GM08714 (cell line): ENCODE data around the gene MAGEA6.
"Not testable (repeated sequence)": the region's sequence is repeated elsewhere in the genome, so short reads cannot be mapped to it uniquely, and the experiment has no call there.

Experiments used
- H3K4me3 ChIP-seq: fragments of 200-500 bp; sonication (Bioruptor generic); 2 replicates; pipeline ENCODE4 v1.5.1; 2014; ENCODE audit warnings: mild to moderate bottlenecking, low read length, inconsistent platforms
- ZNF274 ChIP-seq: IDR thresholded peaks from 2 replicates; pipeline ENCODE4 v1.6.1; 2012; ENCODE audit warnings: mild to moderate bottlenecking, low read depth, low read length

Gene MAGEA6, protein sequence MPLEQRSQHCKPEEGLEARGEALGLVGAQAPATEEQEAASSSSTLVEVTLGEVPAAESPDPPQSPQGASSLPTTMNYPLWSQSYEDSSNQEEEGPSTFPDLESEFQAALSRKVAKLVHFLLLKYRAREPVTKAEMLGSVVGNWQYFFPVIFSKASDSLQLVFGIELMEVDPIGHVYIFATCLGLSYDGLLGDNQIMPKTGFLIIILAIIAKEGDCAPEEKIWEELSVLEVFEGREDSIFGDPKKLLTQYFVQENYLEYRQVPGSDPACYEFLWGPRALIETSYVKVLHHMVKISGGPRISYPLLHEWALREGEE

DNA sequence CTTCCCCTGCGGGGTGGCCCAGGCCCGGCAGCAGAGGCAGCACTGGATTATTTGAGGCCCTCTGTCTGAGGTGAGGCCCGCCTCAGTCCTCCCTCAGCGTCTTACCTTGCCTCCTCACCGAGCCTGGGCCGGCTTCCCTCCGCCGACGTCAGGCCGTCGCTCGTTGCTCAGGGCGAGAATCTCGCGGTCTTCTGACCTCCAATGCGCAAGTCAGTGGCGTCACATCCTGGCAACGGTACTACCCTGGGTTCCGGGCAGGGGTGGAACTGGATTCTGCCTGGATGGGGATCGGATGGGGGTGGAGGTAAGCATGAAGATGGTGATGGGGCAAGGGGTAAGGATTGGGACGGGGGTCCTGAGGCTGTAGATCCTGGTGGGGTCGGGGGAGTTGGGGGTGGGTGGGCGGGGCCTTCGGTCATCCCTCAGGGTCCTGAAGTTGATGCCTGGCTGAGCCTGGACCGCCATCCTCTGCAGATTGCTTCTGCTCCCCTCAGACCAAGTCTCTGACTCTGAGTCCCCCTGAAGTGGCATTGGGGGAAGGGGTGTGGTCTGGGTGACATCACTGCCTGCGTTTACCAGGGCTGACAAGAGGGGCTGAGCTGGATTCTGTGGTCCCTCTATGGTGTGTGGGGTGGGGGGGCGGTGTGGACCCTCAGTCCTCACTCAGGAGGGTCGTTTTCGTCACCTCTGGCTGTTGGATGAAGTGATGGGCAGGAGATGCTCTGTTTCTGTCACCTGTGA is at the start of gene MAGEA6:
TSS of gene MAGEA6 (minus strand) at position 141 of the 741 bp plus-strand sequence. CDS start 2,039 bp downstream, outside the sequence.
- H3K4me3 ChIP-seq = not testable (repeated sequence)

DNA sequence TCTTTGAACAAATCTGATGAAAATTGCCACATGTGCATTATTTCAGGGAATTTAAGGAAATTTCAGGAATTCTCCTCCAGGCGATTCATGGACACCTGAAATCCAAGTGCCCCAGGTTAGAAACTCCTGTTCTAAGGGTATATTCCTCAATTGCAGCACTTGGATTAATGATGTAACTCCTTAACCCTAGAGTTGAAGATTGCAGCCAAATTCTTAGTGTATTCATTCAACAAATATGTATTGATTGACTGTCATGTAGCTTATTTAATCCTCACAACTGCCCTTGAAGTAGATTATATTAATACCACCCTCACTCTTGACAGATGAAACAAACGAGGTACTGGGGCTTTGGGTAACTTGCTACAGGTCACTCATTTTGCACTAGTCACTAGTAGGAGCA is 49.8 kb upstream of the MAGEA6 start:
- TF ChIP-seq ZNF274 = no peak
- H3K4me3 ChIP-seq = no peak overlapping the region

DNA sequence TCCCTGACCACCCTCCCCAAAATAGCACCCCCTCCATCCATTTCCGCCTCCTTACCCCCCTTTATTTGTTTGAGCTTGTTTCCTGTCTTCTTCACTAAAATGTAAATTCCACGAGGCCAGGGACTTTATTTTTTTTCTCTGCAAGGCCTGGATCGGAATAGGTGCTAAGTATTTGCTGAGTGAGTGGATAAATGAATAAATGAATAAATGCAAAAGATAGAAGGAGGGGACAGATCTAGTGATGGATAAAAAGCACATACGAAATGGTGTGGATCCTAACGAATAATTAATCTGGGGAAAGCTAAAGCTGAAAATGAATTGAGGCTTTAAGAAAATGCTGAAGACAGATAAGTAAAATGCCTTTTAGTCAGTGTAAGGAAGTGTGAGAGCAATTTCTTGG is 48.9 kb upstream of the MAGEA6 start:
- no peak overlapping the region for H3K4me3 ChIP-seq
- no peak for TF ChIP-seq ZNF274

DNA sequence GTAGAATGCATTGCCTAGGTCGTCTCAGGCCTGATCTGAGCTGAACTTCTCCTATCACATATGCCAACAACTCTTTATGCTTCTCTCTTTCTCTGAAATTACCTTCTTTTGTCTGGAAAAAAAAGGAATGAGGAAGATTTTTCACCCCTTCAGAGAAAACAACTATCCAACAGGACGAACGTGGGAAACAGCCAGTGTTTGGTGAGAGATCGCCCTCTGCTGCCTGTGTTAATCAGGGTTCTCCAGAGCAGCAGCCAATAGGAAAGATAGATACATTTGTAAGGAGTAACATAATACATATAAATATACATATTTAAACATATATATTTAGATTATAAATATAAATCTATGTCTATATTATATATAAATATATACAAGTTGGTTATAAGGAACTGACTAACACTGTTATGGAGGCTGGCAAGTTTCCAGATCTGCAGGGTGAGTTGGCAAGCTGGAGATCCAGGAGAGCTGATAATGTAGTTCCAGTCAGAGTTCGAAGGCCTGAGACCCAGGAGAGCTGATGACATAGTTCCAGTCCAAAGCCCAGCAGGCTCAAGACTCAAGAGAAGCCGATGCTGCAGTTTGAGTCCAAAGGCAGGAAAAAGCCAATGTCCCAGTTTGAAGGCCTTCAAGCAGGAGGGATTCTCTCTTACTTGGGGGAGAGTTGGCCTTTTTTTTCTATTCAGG is 47.7 kb upstream of the MAGEA6 start:
- TF ChIP-seq ZNF274 = no peak
- no peak overlapping the region for H3K4me3 ChIP-seq

DNA sequence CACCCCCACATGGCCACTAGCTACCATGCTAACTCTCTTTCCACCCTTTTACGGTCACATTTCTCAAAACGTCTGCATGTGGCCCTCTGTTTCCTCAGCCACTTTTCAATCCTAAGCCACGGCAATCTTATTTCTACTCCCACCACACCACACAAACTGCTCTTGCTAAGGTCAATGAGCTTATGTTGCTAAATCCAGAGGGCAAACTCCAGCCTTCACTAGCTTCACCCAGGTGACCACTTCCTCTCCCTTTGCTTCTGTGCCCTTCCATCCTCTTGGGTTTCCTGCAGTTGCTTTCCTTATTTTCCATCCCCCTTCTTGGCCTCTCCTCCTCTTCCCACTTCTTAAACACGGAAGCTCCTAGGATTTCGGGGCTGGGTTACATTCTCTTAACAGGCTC is 44.6 kb upstream of the MAGEA6 start:
- no peak overlapping the region for H3K4me3 ChIP-seq
- no peak for TF ChIP-seq ZNF274

DNA sequence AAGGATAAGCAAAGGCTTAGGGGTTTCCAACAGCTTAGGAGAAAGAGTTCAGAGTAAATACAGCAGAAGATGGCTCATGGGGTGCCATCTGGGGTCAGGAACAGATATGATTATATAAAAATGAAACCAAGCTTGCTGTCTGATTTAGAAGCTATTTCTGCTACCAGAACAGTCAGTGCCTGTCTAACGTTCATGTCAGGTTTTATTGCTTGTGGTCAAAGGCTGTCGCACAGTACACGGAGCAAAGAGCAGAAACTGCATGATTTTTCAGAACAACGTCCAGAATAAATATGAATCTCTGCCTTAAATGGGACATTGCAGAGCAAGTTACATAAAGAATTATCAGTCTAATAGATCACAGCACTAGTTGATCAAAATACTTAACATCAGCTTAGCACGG is 43.7 kb upstream of the MAGEA6 start:
- no peak for TF ChIP-seq ZNF274
- no peak overlapping the region for H3K4me3 ChIP-seq

DNA sequence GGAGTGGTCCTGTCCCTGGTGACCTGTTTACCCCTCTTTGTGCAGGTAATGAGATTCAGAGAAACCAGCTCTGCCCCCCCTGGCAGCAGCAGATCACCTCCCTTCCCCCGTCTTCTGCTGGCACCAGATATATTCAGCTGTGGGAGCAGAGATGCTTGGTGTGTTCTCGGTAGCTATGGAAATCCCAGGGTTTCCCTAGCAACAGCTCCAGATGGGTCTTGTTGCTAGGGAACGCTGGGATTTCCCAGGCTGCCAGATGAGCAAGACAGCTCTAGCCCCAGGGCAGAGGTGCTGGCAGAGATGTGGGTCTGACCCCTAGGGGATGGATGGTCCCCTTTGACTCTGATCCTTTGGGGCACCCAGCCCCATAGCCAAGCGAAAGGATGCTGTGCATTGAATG is 40.9 kb upstream of the MAGEA6 start:
- no peak for TF ChIP-seq ZNF274
- no peak overlapping the region for H3K4me3 ChIP-seq

DNA sequence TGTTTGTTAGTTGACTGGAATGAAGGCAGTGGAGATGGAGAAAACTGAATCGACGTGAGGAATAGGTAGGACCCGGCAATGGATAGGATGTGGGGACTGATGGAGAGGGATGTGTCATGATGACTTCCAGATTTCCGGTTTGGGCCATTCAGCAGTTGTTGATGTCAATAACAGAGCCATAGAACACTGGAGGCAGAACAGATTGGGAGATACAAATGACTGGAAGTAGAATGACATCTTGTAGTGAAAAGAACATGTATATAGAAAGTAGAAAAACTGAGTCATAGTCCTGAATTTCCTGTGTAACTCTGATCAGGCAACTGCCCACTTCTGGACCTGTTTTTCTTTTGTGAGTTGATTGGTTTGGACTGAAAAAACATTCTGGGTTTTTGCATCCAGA is 36.5 kb upstream of the MAGEA6 start:
- TF ChIP-seq ZNF274 = no peak
- H3K4me3 ChIP-seq = no peak overlapping the region

DNA sequence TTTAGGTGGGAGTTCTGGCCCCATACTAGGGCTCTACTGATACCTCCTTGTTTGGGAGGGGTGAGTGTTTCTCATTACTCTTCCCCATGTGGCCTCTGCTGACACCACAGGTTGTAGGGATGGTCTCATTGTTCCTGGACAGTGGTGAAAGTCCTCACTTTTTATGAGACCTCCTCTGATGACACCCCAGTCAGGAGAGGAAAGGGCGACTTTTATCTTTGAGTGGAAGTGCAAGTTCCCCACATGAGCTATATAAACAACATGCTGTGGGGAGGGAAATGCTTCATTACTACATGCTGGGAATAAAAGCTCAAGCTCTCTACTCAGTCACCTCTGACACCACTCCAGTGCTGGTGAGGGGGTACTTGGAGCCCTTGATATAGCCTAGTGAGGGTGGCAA is 29.5 kb upstream of the MAGEA6 start:
- no peak overlapping the region for H3K4me3 ChIP-seq
- no peak for TF ChIP-seq ZNF274

DNA sequence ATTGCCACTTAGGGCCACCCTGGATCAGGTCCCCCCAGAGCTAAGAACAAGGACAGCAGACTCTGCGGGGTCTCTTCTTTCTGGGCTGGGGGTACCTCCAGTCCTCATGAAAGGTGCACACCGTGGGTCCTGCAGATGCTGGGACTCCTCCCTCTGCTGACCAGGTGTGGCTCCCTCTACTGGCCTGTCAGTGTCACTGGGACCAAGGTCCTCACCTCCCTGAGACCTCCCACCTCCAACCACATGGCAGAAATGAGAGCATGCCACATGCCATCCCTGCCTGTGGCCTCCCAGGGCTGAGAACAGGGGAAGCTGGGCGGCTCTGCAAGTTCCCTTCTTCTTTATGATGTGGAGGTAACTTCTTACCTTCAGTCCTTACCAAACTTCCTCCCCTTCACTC is 17.6 kb upstream of the MAGEA6 start:
- H3K4me3 ChIP-seq = not testable (repeated sequence)

DNA sequence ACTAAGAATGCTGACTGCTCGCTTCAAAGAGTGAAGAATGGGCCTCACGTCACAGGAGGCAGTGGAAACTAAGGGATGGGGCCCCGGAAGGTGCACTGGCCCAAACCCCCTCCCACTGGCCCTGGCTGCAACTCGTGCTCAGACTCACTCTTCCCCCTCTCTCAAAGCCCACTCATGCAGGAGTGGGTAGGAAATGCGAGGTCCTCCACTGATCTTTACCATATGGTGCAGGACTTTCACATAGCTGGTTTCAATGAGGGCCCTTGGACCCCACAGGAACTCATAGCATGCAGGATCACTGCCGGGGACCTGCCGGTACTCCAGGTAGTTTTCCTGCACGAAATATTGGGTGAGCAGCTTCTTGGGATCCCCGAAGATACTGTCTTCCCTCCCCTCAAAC is 2.9 kb downstream of the MAGEA6 start:
- not testable (repeated sequence) for H3K4me3 ChIP-seq

DNA sequence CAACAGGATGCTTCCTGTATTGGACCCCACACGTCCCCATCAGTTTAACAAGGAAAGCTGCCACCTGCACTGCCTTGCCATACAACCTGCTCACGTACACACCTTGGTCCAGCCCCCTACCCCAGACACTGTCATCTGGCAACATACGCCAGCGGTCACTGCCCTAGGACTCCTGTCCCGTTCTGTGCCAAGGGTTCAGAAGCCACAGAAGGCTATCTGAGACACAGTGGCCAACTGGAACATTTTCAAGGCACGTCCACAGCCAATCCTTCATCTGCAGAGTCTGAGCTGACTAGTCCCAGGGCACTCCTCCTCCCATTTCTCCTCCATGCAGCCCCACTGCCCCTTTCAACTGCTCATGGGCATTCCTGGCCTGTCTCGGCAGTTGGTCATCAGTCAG is 7.9 kb downstream of the MAGEA6 start:
- H3K4me3 ChIP-seq = not testable (repeated sequence)

DNA sequence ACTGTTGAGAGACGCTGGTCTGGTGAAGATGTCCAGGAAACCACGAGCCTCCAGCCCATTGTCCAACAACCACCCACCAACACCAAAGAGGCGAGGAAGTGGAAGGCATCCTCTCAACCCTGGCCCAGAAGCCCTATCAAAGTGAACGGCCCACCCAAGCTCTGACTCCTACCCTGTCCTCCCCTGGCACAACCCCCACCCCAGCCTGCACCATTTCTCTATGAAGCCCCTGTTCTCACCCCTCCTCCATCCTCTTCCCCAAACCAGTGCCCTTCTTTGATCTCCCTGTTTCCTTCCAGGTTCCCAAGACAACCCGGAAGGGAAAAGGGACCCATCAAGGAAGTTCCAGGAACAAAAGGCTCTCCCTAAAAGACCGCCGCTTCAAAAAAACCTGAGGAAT is 9.9 kb downstream of the MAGEA6 start:
- not testable (repeated sequence) for H3K4me3 ChIP-seq

DNA sequence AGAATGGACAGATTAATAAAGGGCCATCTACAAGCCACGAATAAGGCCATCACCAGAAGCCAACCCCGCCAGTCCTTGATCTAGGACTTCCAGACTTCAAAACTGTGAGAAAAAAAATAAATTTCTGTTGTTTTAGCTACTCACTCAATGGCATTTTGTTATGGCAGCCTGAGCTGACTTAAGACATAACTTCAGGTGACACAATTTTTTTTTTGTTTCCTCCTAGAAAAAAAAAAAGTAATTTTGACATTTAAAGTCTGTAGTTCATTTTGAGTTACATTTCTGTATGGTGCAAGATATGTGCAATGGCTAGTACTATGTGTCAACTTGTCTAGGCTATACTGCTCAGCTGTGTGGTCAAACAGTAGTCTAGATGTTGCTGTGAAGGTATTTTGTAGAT is 10.6 kb downstream of the MAGEA6 start, which contains the start of gene CSAG3:
TSS of gene CSAG3 (plus strand) at position 301 of the 400 bp plus-strand sequence.
- not testable (repeated sequence) for H3K4me3 ChIP-seq

DNA sequence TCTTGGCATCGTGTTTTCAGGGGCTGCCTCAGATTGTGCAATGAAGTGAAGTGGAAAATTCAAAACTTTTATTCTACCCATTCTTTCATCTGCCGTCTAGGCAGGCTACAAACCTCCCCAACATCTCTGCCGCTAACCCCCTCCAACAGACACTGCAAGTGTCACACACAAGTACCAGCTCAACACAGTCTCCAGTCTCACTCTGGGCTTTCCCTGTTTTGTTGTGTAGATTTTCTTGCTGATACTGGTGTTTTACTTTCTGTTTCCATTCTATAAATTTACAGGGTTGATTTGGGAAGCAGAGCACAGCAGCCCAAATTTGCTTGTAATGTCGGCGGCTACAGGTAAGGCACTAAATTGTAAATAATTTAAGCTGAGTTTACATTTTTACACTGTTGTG is 14.6 kb downstream of the MAGEA6 start:
- not testable (repeated sequence) for H3K4me3 ChIP-seq

DNA sequence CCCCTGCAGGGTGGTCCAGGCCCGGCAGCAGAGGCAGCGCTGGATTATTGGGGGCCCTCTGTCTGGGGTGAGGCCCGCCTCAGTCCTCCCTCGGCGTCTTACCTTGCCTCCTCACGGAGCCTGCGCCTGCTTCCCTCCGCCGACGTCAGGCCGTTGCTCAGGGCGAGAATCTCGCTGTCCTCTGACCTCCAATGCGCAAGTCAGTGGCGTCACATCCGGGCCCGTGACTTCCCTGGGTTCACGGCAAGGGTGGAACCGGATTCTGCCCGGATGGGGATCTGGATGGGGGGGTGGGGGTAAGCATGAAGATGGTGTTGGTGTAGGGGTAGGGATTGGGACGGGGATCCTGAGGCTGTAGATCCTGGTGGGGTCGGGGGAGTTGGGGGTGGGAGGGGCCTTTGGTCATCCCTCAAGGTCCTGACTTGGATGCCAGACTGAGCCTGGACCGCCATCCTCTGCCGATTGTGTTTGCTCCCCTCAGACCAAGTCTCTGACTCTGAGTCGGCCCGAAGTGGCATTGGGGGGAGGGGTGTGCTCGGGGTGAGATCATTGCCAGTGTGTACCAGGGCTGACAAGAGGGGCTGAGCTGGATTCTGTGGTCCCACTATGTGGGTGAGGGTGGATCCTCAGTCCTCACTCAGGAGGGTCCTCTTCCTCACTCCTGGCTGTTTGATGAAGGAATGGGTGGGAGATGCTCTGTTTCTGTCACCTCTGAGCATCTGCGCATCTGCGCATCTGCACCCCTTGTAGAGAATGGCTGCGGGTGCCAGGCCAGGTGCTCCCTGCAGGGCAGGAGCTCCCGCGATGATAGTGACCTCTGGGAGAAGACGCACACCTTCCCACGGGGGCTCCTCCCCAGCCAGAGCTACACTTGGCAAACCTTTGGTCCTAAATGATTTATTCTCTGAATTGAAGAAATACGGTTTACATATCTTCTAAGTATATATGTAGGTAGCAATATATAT is 15.5 kb downstream of the MAGEA6 start, which contains the start of gene MAGEA2:
TSS of gene MAGEA2 (minus strand) at position 157 of the 965 bp plus-strand sequence. CDS start 2,479 bp downstream, outside the sequence.
- H3K4me3 ChIP-seq = not testable (repeated sequence)
